ENCODE measurements around the gene RAB18.

GRCh38 chr10:27529010-27529783 lies 25.1 kb downstream of the RAB18 start:
- TF ChIP-seq CTCF (IDR thresholded peaks at IDR 0.05) (no peak), POLR2A (IDR thresholded peaks at IDR 0.05) (no peak)
